Lower leg skin (tissue), 4 donors: ENCODE results near the gene CD300H. TPM values are rescaled to one million over a fixed set of nuclear protein-coding genes. Genes with fewer than 3 reads are reported as not detected.

Source experiments
- DNase-seq, 2 donors: peaks; one replicate each; pipeline ENCODE4 v3.0.0-alpha.2; 2019; ENCODE audit warnings: low spot score in 2 of 2
- H3K4me3 ChIP-seq: fragments of 200-600 bp; sonication (generic); 2 replicates; pipeline ENCODE4 v1.5.1; 2017; ENCODE audit warnings: mild to moderate bottlenecking, low read depth; ENCODE audit not compliant: poor library complexity, severe bottlenecking
- CTCF ChIP-seq, 3 donors: fragments of 450-650 bp; IDR thresholded peaks; one replicate each; pipeline ENCODE4 v1.5.1; 2016; ENCODE audit warnings: antibody characterized with exemption in 3 of 3, mild to moderate bottlenecking in 3 of 3, moderate library complexity in 2 of 3
- POLR2A ChIP-seq, 2 donors: fragments of 450-650 bp; IDR thresholded peaks; one replicate each; pipeline ENCODE4 v1.6.1; 2016 to 2017; ENCODE audit warnings: antibody characterized with exemption in 2 of 2, mild to moderate bottlenecking in 1 of 2, moderate library complexity in 1 of 2
- WGBS, 2 donors: methylation state at CpG; one replicate each; pipeline ENCODE4 v1.1.5; 2018; 5-methylcytosine and 5-hydroxymethylcytosine counted together
- intact Hi-C: fragments of 100-400 bp; cut with DNase I; formaldehyde crosslinking; loops from one replicate; pipeline ENCODE4 v1.15.0; 2023; ENCODE audit warnings: low total_unique reads
- total RNA-seq, 4 donors: library from RNA; depleted of rRNA; stranded (reverse); fragments of >200 nt; gene quantifications; one replicate each; pipeline ENCODE4 v1.1.0, GENCODE V29; 2016

The CD300H gene
- total RNA-seq, 4 donors from 2014 or later: not detected

DNA sequence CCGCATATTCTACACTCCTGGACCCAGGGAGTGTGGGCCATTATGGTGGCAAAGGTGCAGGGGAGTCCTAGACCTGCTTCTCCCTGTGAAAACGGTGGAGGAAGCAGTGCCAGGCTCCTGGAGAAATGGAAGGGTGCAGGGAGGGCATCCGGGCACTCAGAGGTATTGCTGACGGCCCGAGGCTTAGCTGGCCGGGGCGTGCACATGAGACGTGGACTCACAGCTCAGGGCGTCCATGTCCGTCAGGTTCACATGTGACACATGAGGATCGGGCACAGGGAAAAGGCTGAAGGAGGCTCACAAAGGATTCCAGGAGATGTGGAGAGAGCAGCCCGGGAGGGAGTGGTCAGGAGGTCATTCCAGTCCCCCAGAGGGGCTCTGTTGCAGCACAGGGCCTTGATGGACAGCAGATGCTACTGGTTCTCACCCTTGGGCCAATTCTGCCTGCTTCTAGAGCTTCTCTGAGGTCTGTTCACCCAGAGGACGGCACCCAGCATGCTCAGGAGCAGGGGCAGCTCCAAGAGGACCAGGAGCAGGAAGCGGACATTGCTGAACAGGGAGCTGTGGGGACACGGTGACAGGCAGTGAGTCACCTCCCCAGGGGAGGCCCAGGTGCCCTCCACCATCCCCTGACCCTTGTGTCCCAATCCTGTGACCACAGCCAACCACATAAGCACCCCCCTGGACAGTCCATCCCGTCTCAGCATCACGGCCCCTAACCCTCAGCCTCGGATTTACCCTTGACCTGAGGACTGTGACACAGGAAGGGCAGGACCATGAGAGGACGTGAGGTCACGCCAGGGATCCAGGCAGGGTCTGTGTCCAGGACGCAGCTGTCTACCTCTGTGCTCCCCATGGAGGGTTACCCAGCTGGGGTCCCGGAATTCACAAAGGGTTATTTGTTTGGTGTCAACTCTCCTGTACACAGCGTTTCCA, 25.9 kb downstream of the CD300H start:
- intact Hi-C loops: no loop called here
- no peak overlapping the region for H3K4me3 ChIP-seq
- TF ChIP-seq POLR2A (IDR thresholded peaks at IDR 0.05) (no peak), CTCF (IDR thresholded peaks at IDR 0.05) (no peak)
- WGBS, 2 donors: 78 to 81% methylated on average over 23 of the region's 23 CpGs
- no peak for DNase-seq

DNA sequence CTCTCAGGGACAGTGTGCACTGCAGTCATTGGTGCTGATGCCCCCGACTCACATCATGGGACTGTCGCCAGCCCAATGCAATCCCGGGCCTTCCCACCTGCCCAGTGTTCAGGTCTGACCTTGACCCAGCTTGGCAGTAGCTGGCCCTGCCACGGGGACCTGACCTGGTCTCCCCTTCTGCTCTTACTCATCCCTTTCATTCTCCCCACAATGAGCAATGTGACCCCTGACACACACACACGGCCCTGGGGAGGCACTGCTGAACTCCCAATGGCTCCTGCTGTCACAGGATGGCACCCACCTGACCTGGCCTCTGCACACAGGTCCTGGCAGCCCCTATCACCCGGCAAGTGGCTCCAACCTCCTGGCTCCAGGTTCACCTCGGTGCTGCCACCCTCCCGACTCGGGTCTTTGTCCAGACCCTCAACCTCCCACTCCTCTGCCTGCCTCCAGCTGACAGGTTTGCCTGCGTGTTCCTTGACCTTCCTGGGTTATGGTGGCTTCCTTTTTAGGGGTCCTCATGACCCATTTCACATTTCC, 28.0 kb downstream of the CD300H start:
- WGBS, 2 donors: 71 to 75% methylated on average over 10 of the region's 10 CpGs
- no peak overlapping the region for H3K4me3 ChIP-seq
- intact Hi-C loops: no loop called here
- TF ChIP-seq CTCF (IDR thresholded peaks at IDR 0.05) (no peak), POLR2A (IDR thresholded peaks at IDR 0.05) (no peak)
- no peak for DNase-seq

DNA sequence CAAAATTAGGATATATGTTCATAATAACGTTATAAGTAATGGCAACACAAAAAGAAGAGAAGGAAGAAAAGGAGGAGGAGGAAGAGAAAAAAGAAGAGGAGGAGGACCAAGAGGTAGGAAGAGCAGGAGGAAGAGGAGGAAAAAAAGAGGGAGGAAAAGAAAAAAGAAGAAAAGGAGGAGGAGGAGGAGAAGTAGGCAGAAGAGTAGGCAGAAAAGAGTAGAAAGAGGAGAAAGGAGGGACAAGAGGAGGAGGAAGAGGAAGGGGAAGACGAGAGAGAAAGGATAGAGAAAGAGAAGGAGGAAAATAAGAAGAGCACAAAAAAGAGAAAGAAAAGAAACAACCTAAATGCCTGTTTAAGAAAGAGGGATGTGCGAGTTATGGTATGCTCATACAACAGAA, 30.4 kb downstream of the CD300H start:
- TF ChIP-seq POLR2A (IDR thresholded peaks at IDR 0.05): no peak
- no peak for TF ChIP-seq CTCF (IDR thresholded peaks at IDR 0.05)
- no peak overlapping the region for H3K4me3 ChIP-seq
- DNase-seq: no peak
- 76% methylated on average over 3 of the region's 3 CpGs for WGBS, 2 donors
- intact Hi-C loops: no loop called here

GRCh38 chr17:74532115-74532514, 35.2 kb downstream of the CD300H start:
- intact Hi-C loops: no loop called here
- TF ChIP-seq CTCF (IDR thresholded peaks at IDR 0.05) (no peak), POLR2A (IDR thresholded peaks at IDR 0.05) (no peak)
- 54 to 61% methylated on average over 10 of the region's 10 CpGs for WGBS, 2 donors
- DNase-seq: peak; percentile 69 to 88
- H3K4me3 ChIP-seq: no peak overlapping the region

GRCh38 chr17:74531231-74531761, 36.0 kb downstream of the CD300H start, which contains the start of gene CD300LB:
CD300LB (minus strand) TSS chr17:74531475; CDS start chr17:74531350, 125 bp downstream.
- DNase-seq: peak in 1 of 2 donors; percentile 50
- TF ChIP-seq CTCF (IDR thresholded peaks at IDR 0.05) (no peak), POLR2A (IDR thresholded peaks at IDR 0.05) (no peak)
- intact Hi-C loops: no loop called here
- 55 to 65% methylated on average over 10 of the region's 10 CpGs for WGBS, 2 donors
- H3K4me3 ChIP-seq: no peak within 1 kb of the TSS
